Suprapubic skin (tissue), 3 donors: Measurements from ENCODE around the gene CEP135.

ENCODE experiments used
- CTCF ChIP-seq, 2 donors: fragments of 200-600 bp in 1 of 2; fragments of 450-650 bp in 1 of 2; sonication (generic) in 1 of 2; IDR thresholded peaks; one replicate each; pipeline ENCODE4 v1.5.1; 2016 to 2019; ENCODE audit warnings: antibody characterized with exemption in 2 of 2, mild to moderate bottlenecking in 1 of 2, moderate library complexity in 1 of 2
- POLR2A ChIP-seq, 2 donors: fragments of 450-650 bp; IDR thresholded peaks; one replicate each; pipeline ENCODE4 v1.6.1; 2017; ENCODE audit warnings: antibody characterized with exemption in 2 of 2, mild to moderate bottlenecking in 2 of 2, moderate library complexity in 2 of 2

- TF ChIP-seq CTCF (IDR thresholded peaks at IDR 0.05), result no peak
- TF ChIP-seq POLR2A (IDR thresholded peaks at IDR 0.05), result no peak
Measured at GRCh38 chr4:55989766-55990165, 41.0 kb downstream of the CEP135 start.
